Prostate gland (tissue), 2 donors: ENCODE results near the gene GLTPD2. TPM values are rescaled to one million over a fixed set of nuclear protein-coding genes. Genes with fewer than 3 reads are reported as not detected.
"Not testable (repeated sequence)": the region's sequence is repeated elsewhere in the genome, so short reads cannot be mapped to it uniquely, and the experiment has no call there.

ENCODE experiments used
- DNase-seq: peaks from one replicate; pipeline ENCODE4 v3.0.0-alpha.2; 2019; ENCODE audit warnings: low spot score
- H3K27ac ChIP-seq, 2 donors: fragments of 200-600 bp; sonication (generic); 2 replicates each; pipeline ENCODE4 v1.5.1; 2017 to 2019
- H3K27me3 ChIP-seq: fragments of 200-600 bp; sonication (generic); replicated peaks from 2 replicates; pipeline ENCODE4 v1.5.1; 2019; ENCODE audit not compliant: insufficient read depth
- H3K36me3 ChIP-seq, 2 donors: fragments of 200-600 bp; sonication (generic); 1 replicate in 1 of 2; 2 replicates in 1 of 2; pipeline versions ENCODE4 v1.5.1 to v1.8.1; 2017 to 2019
- H3K4me1 ChIP-seq: fragments of 200-600 bp; sonication (generic); replicated peaks from 2 replicates; pipeline ENCODE4 v1.5.1; 2019
- H3K4me3 ChIP-seq, 2 donors: fragments of 200-600 bp; sonication (generic); 2 replicates each; pipeline ENCODE4 v1.5.1; 2017 to 2019
- H3K9me3 ChIP-seq: fragments of 200-600 bp; sonication (generic); 2 replicates; pipeline ENCODE4 v1.5.1; 2017
- POLR2A ChIP-seq: fragments of 450-650 bp; IDR thresholded peaks from one replicate; pipeline ENCODE4 v1.6.1; 2016; ENCODE audit warnings: antibody characterized with exemption, mild to moderate bottlenecking
- POLR2AphosphoS5 ChIP-seq: sonication (generic); formaldehyde crosslinking; IDR thresholded peaks from one replicate; pipeline ENCODE4 v1.6.1; 2017; ENCODE audit warnings: antibody characterized with exemption
- WGBS: methylation state at CpG from one replicate; pipeline ENCODE4 v1.1.5; 2018; 5-methylcytosine and 5-hydroxymethylcytosine counted together
- intact Hi-C: fragments of 100-400 bp; cut with DNase I; formaldehyde crosslinking; loops from one replicate; pipeline ENCODE4 v1.14.2; 2022
- total RNA-seq, 2 donors: library from RNA; depleted of rRNA; stranded (reverse); fragments of >200 nt; gene quantifications; one replicate each; pipeline ENCODE4 v1.1.0, GENCODE V29; 2016
- TF ChIP-seq, protein P1 (sequence below), 4 experiments: fragments of 200-600 bp in 2 of 4; fragments of 450-650 bp in 2 of 4; sonication (generic) in 2 of 4; IDR thresholded peaks; 1 replicate in 3 of 4; 2 replicates in 1 of 4; pipeline ENCODE4 v1.5.1; 2016 to 2019; ENCODE audit warnings: antibody characterized with exemption in 4 of 4, mild to moderate bottlenecking in 2 of 4, moderate library complexity in 2 of 4

The GLTPD2 gene
- total RNA-seq, 2 donors from 2014 or later: not detected

DNA sequence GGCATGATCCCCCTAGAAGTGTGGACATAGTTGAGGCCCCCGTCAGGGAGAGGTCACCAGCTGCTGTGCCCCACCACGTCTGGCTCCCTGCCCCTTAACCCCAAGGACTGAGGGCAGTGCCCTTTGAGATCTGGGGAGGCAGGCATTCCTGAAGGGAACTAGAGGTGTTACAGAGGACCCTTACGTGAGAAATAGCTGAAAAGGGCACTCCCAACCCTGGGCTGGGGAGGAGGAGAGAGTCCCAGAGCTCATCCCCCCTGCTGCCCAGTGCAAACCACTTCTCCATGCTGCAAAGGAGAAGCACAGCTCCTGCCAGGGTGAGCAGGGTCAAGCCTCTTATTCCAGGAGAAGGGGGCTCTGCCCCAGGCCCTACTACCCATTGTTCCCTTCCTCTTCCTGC lies 34.1 kb downstream of the GLTPD2 start:
- no peak for DNase-seq
- WGBS: 70% methylated on average over 3 of the region's 3 CpGs
- Histone ChIP-seq H3K27me3 (no peaks in the 10 kb centered on the region), H3K4me3 (no peak overlapping the region), H3K36me3 (no peaks in the 10 kb centered on the region), H3K4me1 (no peaks in the 10 kb centered on the region), H3K27ac (no peak overlapping the region), H3K9me3 (no peaks in the 10 kb centered on the region)
- no peak for TF ChIP-seq POLR2A
- no peak for TF ChIP-seq POLR2AphosphoS5
- TF ChIP-seq, protein P1, sequence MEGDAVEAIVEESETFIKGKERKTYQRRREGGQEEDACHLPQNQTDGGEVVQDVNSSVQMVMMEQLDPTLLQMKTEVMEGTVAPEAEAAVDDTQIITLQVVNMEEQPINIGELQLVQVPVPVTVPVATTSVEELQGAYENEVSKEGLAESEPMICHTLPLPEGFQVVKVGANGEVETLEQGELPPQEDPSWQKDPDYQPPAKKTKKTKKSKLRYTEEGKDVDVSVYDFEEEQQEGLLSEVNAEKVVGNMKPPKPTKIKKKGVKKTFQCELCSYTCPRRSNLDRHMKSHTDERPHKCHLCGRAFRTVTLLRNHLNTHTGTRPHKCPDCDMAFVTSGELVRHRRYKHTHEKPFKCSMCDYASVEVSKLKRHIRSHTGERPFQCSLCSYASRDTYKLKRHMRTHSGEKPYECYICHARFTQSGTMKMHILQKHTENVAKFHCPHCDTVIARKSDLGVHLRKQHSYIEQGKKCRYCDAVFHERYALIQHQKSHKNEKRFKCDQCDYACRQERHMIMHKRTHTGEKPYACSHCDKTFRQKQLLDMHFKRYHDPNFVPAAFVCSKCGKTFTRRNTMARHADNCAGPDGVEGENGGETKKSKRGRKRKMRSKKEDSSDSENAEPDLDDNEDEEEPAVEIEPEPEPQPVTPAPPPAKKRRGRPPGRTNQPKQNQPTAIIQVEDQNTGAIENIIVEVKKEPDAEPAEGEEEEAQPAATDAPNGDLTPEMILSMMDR (IDR thresholded peaks at IDR 0.05): no peak
- intact Hi-C loops: no loop called here

- 67% methylated on average over 12 of the region's 12 CpGs for WGBS
- Histone ChIP-seq H3K9me3 (no peaks in the 10 kb centered on the region), H3K27ac (no peak overlapping the region), H3K4me1 (no peaks in the 10 kb centered on the region), H3K36me3 (no peaks in the 10 kb centered on the region), H3K27me3 (no peaks in the 10 kb centered on the region), H3K4me3 (no peak overlapping the region)
- TF ChIP-seq POLR2AphosphoS5: no peak
- TF ChIP-seq, protein P1 (IDR thresholded peaks at IDR 0.05): no peak
- no peak for DNase-seq
- intact Hi-C loops: no loop called here
These were observed 34.8 kb downstream of the GLTPD2 start for GRCh38 chr17:4823373-4824089.

DNA sequence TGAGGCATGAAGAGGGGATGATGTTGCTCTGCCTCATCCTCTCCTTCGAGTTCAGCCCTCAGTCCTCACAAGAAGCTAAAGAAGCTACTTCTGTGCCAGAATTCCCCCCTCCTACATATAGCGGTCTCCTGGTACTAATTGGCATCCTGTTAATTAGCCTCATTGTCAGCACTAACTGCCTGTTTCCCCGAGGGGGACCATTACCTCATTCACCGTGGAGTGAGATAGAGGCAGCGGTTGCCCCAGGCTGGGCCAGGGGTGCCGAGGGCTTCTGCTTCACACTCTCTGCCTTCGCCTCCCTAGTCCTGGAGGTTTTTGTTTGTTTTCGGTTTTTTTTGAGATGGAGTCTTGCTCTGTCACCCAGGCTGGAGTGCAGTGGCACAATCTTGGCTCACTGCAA lies 38.6 kb downstream of the GLTPD2 start:
- DNase-seq: no peak
- no peak overlapping the region for H3K4me3 ChIP-seq
- no peak overlapping the region for H3K27ac ChIP-seq
- no peaks in the 10 kb centered on the region for H3K27me3 ChIP-seq
- H3K36me3 ChIP-seq: no peaks in the 10 kb centered on the region
- no peaks in the 10 kb centered on the region for H3K9me3 ChIP-seq
- TF ChIP-seq, protein P1 (IDR thresholded peaks at IDR 0.05): no peak
- TF ChIP-seq POLR2AphosphoS5 (no peak), POLR2A (no peak)
- 61% methylated on average over 8 of the region's 8 CpGs for WGBS
- no peaks in the 10 kb centered on the region for H3K4me1 ChIP-seq
- intact Hi-C loops: no loop called here

DNA sequence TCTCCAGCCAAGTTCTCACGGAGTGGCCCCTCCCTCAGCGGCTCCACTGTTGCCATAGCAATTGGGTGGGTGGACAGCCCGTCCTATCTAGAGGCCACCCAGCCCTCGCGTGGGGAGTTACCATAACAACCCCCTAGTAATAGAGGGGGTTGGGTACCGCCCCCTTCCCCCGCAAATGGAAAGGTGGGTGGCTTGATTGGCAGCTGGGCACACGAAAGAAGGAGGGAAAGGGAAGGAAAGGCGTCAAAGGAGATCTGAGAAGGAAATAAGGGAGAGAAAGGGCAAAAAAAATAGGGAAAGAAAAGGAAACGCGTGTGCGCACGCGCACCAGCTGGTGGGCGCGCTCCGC lies 44.0 kb downstream of the GLTPD2 start:
- H3K27me3 ChIP-seq, H3K9me3 ChIP-seq, H3K4me1 ChIP-seq, intact Hi-C loops, DNase-seq, H3K36me3 ChIP-seq: not testable (repeated sequence)
- WGBS: 1% methylated on average over 15 of the region's 17 CpGs
- peak overlapping the region; percentile 82 to 95 for H3K4me3 ChIP-seq
- H3K27ac ChIP-seq: peak overlapping the region; percentile 83 to 90

- no peaks in the 10 kb centered on the region for H3K27me3 ChIP-seq
- no peaks in the 10 kb centered on the region for H3K9me3 ChIP-seq
- WGBS: under 1% methylated on average over 62 of the region's 91 CpGs
- DNase-seq: peak; percentile 89
- TF ChIP-seq POLR2A (peak; percentile 97), POLR2AphosphoS5 (peak; percentile 71)
- TF ChIP-seq, protein P1 (IDR thresholded peaks at IDR 0.05): peak in 1 of 4 experiments; percentile 8
- H3K27ac ChIP-seq: peak within 1 kb of the TSS; percentile 83 to 90
- H3K4me3 ChIP-seq: peak within 1 kb of the TSS; percentile 82 to 95
- H3K4me1 ChIP-seq: no peaks in the 10 kb centered on the region
- no peaks in the 10 kb centered on the region for H3K36me3 ChIP-seq
- intact Hi-C loops: no loop called here
These were observed 44.6 kb downstream of the GLTPD2 start, which contains the start of gene MINK1 for GRCh38 chr17:4833178-4833940. MINK1 (plus strand) TSS chr17:4833340; CDS start chr17:4833584, 244 bp downstream.
